HG02840 (cell line): ENCODE results near the gene GALNT2.

ENCODE experiments used
- ATAC-seq: cut with Tn5 transposase; IDR thresholded peaks from one replicate; pipeline ENCODE4 v1.9.1; 2021; ENCODE audit warnings: mild to moderate bottlenecking, moderate library complexity, moderate number of reproducible peaks; ENCODE audit not compliant: unreplicated experiment, low FRiP score

The GALNT2 gene

DNA sequence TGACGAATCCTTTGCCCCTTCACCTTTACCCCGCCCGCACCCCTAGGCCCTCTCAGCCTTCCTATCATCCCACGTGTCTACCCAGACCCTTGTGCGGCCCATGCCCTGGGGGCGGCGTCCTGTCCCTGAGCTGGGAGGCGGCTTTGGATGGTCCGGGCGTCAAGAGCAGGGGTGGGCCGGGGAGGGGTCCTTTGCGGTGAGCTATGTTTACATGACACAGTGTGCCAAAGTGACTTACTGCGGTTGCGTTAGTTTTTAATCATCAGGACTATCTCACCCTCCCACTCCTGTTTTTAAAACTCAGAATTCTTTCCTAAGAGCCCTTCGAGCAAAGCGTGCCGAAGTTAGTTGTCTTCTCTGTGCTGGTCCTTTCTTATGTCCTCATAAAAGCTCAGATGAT lies 214.5 kb downstream of the GALNT2 start:
- ATAC-seq = no peak

- ATAC-seq = no peak
Measured at GRCh38 chr1:230282157-230282556, 215.1 kb downstream of the GALNT2 start.

- no peak for ATAC-seq
Measured at GRCh38 chr1:230283678-230284077, 216.6 kb downstream of the GALNT2 start.

DNA sequence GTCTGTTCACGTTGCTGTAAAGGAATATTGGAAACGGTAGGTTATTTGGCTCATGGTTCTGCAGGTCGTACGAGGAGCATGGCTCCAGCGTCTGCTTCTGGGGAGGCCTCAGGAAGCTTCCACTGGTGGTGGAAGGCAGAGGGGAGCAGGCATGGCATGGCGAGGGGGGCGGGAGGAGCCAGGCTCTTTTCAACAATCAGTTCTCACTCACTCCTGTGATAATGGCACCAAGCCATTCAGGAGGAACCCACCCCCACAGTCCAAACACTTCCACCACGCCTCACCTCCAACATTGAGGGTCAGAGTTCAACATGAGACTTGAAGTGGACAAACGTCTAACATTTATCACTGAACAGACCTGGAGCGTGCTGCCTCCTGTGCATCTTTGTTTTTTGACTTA lies 217.9 kb downstream of the GALNT2 start:
- ATAC-seq = no peak

- no peak for ATAC-seq
Measured at GRCh38 chr1:230285351-230285750, 218.3 kb downstream of the GALNT2 start.

DNA sequence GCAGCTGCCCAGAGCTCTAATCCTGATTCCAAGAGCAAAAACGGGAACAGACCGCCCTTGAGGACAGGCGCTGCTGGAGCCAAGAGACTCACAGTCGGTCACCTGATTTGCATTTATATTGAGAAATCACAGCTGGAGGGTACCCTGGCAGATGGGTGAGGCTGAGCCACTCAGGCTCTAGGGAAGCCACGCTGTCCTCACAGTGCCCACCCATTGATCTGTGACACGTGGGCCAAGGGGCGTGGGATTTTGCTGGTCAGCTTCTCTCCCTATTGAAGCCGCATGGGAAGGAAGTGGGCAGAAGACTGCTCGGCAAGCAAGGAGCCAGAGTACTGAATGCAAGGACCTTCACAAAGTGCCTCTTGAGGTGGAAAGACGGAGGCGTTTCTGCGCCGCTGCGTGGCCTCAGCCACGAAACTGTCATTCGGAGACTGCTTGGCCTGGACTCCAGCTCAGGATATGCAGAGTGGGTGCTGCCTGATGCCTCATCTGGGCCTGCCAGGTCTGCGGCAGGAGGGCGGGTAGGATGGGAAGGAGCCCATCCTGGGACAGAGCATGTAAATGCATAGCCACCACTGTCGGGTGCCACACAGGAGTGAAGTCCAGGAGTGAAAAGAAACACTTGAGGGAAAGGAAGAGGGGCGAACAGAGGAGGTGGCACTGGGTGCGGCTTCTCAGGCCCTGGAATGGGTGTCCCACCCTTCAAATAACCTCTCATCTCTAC lies 219.3 kb downstream of the GALNT2 start:
- ATAC-seq = no peak

- no peak for ATAC-seq
Measured at GRCh38 chr1:230286890-230287269, 219.8 kb downstream of the GALNT2 start.

DNA sequence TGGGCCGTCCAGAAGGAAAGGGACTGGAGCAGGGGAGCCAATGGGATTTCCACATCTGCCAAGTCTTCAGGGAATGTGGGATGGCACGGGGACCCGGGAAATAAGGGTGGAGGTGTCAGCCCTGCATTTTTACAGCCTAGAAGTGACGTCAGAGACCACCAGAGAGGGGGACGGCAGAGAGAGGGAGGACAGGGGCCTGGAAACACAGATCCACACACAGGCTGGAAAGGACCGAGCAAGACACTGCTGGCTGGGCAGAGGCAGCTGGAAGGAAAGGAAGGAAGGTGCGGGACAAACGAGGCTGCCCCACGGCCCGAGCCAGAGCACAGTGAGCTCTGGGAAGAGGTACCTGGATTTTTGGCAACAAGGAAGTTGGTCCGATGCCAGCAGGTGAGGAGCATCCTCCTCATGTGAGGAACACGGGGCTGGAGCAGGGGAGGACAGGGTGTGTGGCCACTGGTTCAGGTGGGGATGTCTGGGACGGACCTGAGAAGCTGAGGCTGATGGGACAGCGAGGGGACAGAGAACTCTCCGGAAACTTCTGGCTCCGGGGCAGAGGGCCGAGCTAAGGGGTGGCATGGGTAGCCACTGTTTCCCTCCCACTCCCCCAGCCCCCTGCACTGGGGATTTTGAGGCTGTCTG lies 220.8 kb downstream of the GALNT2 start:
- ATAC-seq = no peak

DNA sequence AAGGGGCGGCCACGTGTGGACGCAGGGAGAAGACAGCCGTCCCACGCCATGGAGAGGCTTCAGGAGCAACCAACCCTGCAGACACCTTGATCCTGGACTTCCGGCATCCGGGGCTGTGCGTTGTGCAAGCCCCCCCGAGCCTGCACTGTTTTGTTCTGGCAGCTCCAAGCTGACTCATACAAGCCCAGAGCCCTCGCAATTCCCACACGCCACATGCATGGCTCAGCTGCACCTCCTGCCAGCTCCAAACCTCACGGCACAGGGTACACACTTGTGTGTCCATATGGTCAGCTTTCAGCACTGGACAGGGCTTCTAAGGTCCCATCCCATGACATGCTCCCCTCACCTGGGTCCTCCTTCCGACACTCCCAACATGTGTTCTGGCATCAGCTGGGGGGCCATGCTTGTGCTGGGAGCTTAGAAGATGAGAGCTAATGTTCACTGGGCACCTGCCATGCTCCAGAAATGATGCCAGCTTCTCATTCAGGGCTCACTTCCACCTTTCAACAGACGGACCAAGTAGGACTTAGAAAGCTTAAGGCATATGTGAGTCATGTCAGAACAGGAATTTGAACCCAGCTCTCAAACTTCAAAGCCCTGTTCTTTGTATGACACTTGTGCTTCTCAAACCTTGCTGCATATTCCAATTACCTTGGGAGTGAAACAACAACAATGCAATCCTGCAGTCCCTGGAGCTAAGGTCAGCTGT lies 221.8 kb downstream of the GALNT2 start:
- ATAC-seq = no peak

- ATAC-seq = no peak
Measured at GRCh38 chr1:230289350-230289644, 222.3 kb downstream of the GALNT2 start.

DNA sequence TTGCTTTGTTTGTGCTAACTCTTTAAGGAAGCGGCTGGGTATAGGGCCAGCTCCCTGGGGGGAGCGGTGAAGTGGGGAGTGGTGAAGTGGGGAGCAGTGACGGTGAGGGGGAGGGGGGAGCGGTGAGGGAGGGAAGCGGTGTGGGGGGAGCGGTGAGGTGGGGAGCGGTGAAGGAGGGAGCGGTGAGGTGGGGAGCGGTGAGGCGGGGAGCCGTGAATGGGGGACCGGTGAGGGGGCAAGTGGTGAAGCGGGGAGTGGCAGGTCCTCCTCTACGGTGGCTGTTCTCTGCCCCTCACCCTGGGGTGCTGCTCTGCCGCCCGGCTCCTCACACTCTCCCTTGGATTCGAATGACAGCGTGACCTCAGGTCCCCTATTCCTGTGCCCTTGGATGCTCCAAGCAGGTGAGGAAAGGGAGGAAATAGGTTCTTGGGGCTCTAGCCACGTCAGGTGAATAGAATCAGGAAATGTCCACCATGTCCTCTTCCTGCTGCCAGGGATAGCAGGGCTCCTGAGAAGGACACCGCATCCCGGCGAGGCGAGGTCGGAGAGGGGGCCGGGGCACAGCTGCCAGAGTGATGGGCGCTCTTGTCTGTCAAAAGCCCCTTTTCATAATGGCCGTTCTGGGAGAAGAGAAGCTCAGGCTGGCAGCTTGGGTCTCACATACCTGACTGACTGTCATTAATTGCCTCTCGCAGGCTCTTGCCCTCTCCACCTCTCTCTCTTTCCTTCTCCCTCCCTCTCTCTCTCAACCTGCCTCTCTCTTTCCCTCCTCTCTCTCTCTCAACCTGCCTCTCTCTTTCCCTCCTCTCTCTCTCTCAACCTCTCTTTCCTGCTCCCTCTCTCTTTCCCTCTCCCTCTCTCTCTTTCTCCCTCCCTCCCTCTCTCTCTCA lies 224.9 kb downstream of the GALNT2 start:
- no peak for ATAC-seq

- ATAC-seq = no peak
Measured at GRCh38 chr1:230292689-230293389, 225.8 kb downstream of the GALNT2 start.

DNA sequence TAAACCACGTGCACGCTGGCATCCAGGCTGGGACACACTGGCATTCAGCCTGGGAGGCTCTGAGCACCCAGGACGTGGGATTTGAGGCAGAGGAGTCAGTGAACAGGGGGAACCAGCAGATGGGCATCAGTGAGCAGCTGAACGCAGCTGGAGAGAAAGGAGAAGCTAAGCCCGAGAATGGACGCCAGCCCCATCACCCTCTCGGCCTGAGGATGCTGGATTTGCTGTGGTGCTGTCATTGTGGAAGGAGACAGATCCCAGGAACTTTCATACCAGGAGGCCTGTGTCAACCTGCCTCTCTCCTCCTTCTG lies 226.3 kb downstream of the GALNT2 start:
- no peak for ATAC-seq

DNA sequence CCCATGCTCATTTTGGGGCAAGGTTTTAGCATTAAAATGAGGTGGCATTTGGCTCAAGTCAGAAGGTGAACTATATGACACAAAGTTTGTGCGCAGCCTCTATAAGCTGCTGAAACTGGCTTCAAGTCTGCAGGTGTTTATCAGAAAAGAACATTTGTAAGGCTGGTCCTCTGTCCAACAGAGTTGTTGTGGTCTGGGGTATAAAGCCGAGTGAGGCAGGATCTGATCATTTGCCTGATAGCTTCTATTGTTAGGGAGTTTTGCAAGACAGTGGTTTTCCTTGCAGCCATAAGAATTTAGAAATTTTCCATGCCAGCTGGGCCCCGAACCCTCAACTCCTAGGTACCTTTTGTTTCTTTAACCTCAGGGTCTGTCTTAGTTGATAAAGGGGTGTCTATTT lies 228.3 kb downstream of the GALNT2 start:
- no peak for ATAC-seq

- ATAC-seq = no peak
Measured at GRCh38 chr1:230299191-230300006, 232.4 kb downstream of the GALNT2 start.

- ATAC-seq = no peak
Measured at GRCh38 chr1:230300322-230301301, 233.6 kb downstream of the GALNT2 start.

GRCh38 chr1:230301322-230301721 lies 234.3 kb downstream of the GALNT2 start:
- no peak for ATAC-seq

DNA sequence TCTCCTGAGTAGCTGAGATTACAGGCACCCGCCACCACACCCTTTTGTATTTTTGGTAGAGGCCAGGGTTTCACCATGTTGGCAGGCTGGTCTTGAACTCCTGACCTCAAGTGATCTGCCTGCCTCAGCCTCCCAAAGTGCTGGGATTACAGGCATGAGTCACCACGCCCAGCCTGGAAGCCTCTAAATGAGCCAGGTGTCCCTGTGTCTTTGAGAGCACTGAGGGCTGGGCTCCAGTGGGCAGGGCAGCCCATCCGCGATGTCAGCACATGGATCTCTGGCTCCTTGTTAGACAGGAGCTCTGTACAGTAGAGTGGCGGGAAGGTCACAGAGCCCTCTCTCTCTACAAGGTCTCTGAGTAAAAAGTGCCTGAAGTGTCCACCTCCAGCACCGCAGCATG lies 234.8 kb downstream of the GALNT2 start:
- ATAC-seq = no peak

GRCh38 chr1:230303069-230303468 lies 236.0 kb downstream of the GALNT2 start:
- no peak for ATAC-seq
